HepG2 (cell line): ENCODE data around the gene SPNS3.

Experiments used
- CTCF ChIP-seq: sonication (generic); formaldehyde crosslinking; IDR thresholded peaks from 2 replicates; pipeline ENCODE4 v1.5.0; 2020; ENCODE audit warnings: mild to moderate bottlenecking, missing genetic modification reagents, moderate library complexity
- EHMT2 ChIP-seq: fragments of 200-600 bp; sonication (generic); IDR thresholded peaks from 2 replicates; pipeline ENCODE4 v1.7.0; 2017; ENCODE audit warnings: antibody characterized with exemption, low read depth, low read length, borderline replicate concordance
- EZH2 ChIP-seq: conservative IDR thresholded peaks from 2 replicates; pipeline ENCODE4 v1.6.1; 2012; ENCODE audit warnings: mild to moderate bottlenecking, low read depth, low read length, moderate library complexity
- FOXJ3 ChIP-seq: sonication (generic); formaldehyde crosslinking; IDR thresholded peaks from 2 replicates; pipeline ENCODE4 v1.4.0; 2020; ENCODE audit warnings: missing genetic modification reagents, mild to moderate bottlenecking, borderline replicate concordance
- GABPB1 ChIP-seq: IDR thresholded peaks from 2 replicates; pipeline ENCODE4 v1.6.1; 2016; ENCODE audit warnings: mild to moderate bottlenecking, missing genetic modification reagents, moderate library complexity, missing compliant biosample characterization
- IRF2 ChIP-seq: IDR thresholded peaks from 2 replicates; pipeline ENCODE4 v1.6.1; 2018; ENCODE audit warnings: missing genetic modification reagents, missing compliant biosample characterization
- MED1 ChIP-seq: sonication (generic); formaldehyde crosslinking; IDR thresholded peaks from 2 replicates; pipeline ENCODE4 v1.4.0; 2020; ENCODE audit warnings: missing genetic modification reagents
- POLR2A ChIP-seq, 2 experiments: IDR thresholded peaks; 2 replicates each; pipeline ENCODE4 v1.6.1; 2011; ENCODE audit warnings: low read depth in 2 of 2, low read length in 2 of 2, mild to moderate bottlenecking in 1 of 2, moderate library complexity in 1 of 2; ENCODE audit not compliant: insufficient read depth in 1 of 2
- RAD21 ChIP-seq: fragments of 450-650 bp; formaldehyde crosslinking; IDR thresholded peaks from 2 replicates; pipeline ENCODE4 v1.5.0; 2020; ENCODE audit warnings: mild to moderate bottlenecking
- RXRA ChIP-seq: sonication (generic); formaldehyde crosslinking; IDR thresholded peaks from 2 replicates; pipeline ENCODE4 v1.5.1; 2020; ENCODE audit warnings: missing genetic modification reagents
- STAT6 ChIP-seq: sonication (generic); formaldehyde crosslinking; IDR thresholded peaks from 2 replicates; pipeline ENCODE4 v1.4.0; 2020; ENCODE audit warnings: missing genetic modification reagents, mild to moderate bottlenecking, borderline replicate concordance
- ZNF367 ChIP-seq: sonication (generic); formaldehyde crosslinking; IDR thresholded peaks from 2 replicates; pipeline ENCODE4 v1.4.0; 2020; ENCODE audit warnings: missing genetic modification reagents, borderline replicate concordance
- ZNF644 ChIP-seq: IDR thresholded peaks from 2 replicates; pipeline ENCODE4 v1.6.1; 2016; ENCODE audit warnings: low read depth
- ZNF777 ChIP-seq: sonication (generic); formaldehyde crosslinking; IDR thresholded peaks from 2 replicates; pipeline ENCODE4 v1.4.0; 2020; ENCODE audit warnings: missing genetic modification reagents

- TF ChIP-seq STAT6 (CRISPR knock-in tag) (no peak), GABPB1 (CRISPR knock-in tag) (no peak), ZNF644 (CRISPR knock-in tag) (no peak), CTCF (CRISPR knock-in tag) (no peak), ZNF777 (CRISPR knock-in tag) (no peak), RXRA (no peak), EZH2 (no peak), EHMT2 (no peak), IRF2 (CRISPR knock-in tag) (no peak), FOXJ3 (CRISPR knock-in tag) (no peak), POLR2A (IDR thresholded peaks at IDR 0.05; ENCODE audit: insufficient read depth in 1 of 2, low read depth in 2 of 2, low read length in 2 of 2) (no peak), MED1 (CRISPR knock-in tag) (no peak), RAD21 (CRISPR knock-in tag) (no peak), ZNF367 (CRISPR knock-in tag) (no peak)
Measured at GRCh38 chr17:4527134-4527533, 93.4 kb downstream of the SPNS3 start.
